HepG2 (cell line): ENCODE measurements around the gene KARS1. TPM values are rescaled to one million over a fixed set of nuclear protein-coding genes. Genes with fewer than 3 reads are reported as not detected.

ENCODE experiments used
- ARNTL ChIP-seq: sonication (generic); formaldehyde crosslinking; IDR thresholded peaks from 2 replicates; pipeline ENCODE4 v1.4.0; 2020; ENCODE audit warnings: mild to moderate bottlenecking, missing genetic modification reagents
- CC2D1A ChIP-seq: sonication (generic); formaldehyde crosslinking; IDR thresholded peaks from 2 replicates; pipeline ENCODE4 v1.8.1; 2023; ENCODE audit warnings: mild to moderate bottlenecking, missing genetic modification reagents
- HNF4G ChIP-seq, 2 experiments: sonication (generic) in 1 of 2; formaldehyde crosslinking in 1 of 2; IDR thresholded peaks; 2 replicates each; pipeline versions ENCODE4 v1.4.0 to v1.6.1; 2011 to 2020; ENCODE audit warnings: borderline replicate concordance in 2 of 2, low read depth in 2 of 2, mild to moderate bottlenecking in 2 of 2, low read length in 1 of 2, missing genetic modification reagents in 1 of 2, moderate library complexity in 1 of 2
- ISX ChIP-seq: sonication (generic); formaldehyde crosslinking; conservative IDR thresholded peaks from 2 replicates; pipeline ENCODE4 v1.5.0; 2020; ENCODE audit warnings: missing genetic modification reagents
- KLF12 ChIP-seq: sonication (generic); formaldehyde crosslinking; IDR thresholded peaks from 2 replicates; pipeline ENCODE4 v1.4.0; 2020; ENCODE audit warnings: missing genetic modification reagents, borderline replicate concordance
- NFE2L2 ChIP-seq: fragments of 150-350 bp; IDR thresholded peaks from 2 replicates; pipeline ENCODE4 v1.6.1; 2014; ENCODE audit warnings: low read length
- SMAD3 ChIP-seq: sonication (generic); formaldehyde crosslinking; IDR thresholded peaks from 2 replicates; pipeline ENCODE4 v1.4.0; 2020; ENCODE audit warnings: missing genetic modification reagents
- SMAD9 ChIP-seq: sonication (generic); formaldehyde crosslinking; IDR thresholded peaks from 2 replicates; pipeline ENCODE4 v1.5.1; 2020; ENCODE audit warnings: mild to moderate bottlenecking, missing genetic modification reagents
- ZEB1 ChIP-seq: IDR thresholded peaks from 2 replicates; pipeline ENCODE4 v1.6.1; 2012; ENCODE audit warnings: mild to moderate bottlenecking, low read depth, inconsistent platforms; ENCODE audit not compliant: insufficient replicate concordance
- ZNF331 ChIP-seq: sonication (generic); formaldehyde crosslinking; IDR thresholded peaks from 2 replicates; pipeline ENCODE4 v1.4.0; 2020; ENCODE audit warnings: missing genetic modification reagents
- ZNF343 ChIP-seq: sonication (generic); formaldehyde crosslinking; IDR thresholded peaks from 2 replicates; pipeline ENCODE4 v1.4.0; 2020; ENCODE audit warnings: mild to moderate bottlenecking, missing genetic modification reagents
- ZNF430 ChIP-seq: sonication (generic); formaldehyde crosslinking; IDR thresholded peaks from 2 replicates; pipeline ENCODE4 v1.9.0; 2021; ENCODE audit warnings: mild to moderate bottlenecking, missing genetic modification reagents
- polyA plus RNA-seq, 8 experiments: library from polyadenylated mRNA; depleted of rRNA in 3 of 8; stranded (reverse) in 7 of 8; unstranded in 1 of 8; fragments of >200 nt; fragmentation: Illumina TruSeq in 4 of 8; extraction: Trizol in 4 of 8; gene quantifications; 2 replicates each; pipeline versions ENCODE4 v1.2.1 to v1.2.3, GENCODE V29; 2011 to 2016; ENCODE audit warnings: low read depth in 4 of 8, missing spikeins in 1 of 8, mixed read lengths in 1 of 8; ENCODE audit not compliant: insufficient read depth in 1 of 8
- total RNA-seq, 5 experiments: library from RNA; depleted of rRNA; stranded (reverse); fragments of >200 nt; fragmentation: Illumina TruSeq; extraction: Trizol; gene quantifications; 2 replicates each; pipeline ENCODE4 v1.2.3, GENCODE V29; 2016; ENCODE audit warnings: low read depth in 1 of 5
- TF ChIP-seq, protein P1 (sequence below): sonication (generic); formaldehyde crosslinking; IDR thresholded peaks from 2 replicates; pipeline ENCODE4 v1.8.0; 2022; ENCODE audit warnings: mild to moderate bottlenecking, missing genetic modification reagents; ENCODE audit not compliant: insufficient replicate concordance
- TF ChIP-seq, protein P2 (sequence below): sonication (generic); formaldehyde crosslinking; IDR thresholded peaks from 2 replicates; pipeline ENCODE4 v1.5.1; 2020; ENCODE audit warnings: mild to moderate bottlenecking, missing genetic modification reagents, borderline replicate concordance
- TF ChIP-seq, protein P3 (sequence below): IDR thresholded peaks from 2 replicates; pipeline ENCODE4 v1.6.1; 2016; ENCODE audit warnings: low read depth
- TF ChIP-seq, protein P4 (sequence below): sonication (generic); formaldehyde crosslinking; IDR thresholded peaks from 2 replicates; pipeline ENCODE4 v1.4.0; 2020; ENCODE audit warnings: mild to moderate bottlenecking, missing genetic modification reagents

KARS1 gene
- total and polyA plus RNA-seq, 2 of the 13 experiments (the other 11 are each of a cell fraction or from before 2014, with no cell fraction given), result 141 to 276 TPM

DNA sequence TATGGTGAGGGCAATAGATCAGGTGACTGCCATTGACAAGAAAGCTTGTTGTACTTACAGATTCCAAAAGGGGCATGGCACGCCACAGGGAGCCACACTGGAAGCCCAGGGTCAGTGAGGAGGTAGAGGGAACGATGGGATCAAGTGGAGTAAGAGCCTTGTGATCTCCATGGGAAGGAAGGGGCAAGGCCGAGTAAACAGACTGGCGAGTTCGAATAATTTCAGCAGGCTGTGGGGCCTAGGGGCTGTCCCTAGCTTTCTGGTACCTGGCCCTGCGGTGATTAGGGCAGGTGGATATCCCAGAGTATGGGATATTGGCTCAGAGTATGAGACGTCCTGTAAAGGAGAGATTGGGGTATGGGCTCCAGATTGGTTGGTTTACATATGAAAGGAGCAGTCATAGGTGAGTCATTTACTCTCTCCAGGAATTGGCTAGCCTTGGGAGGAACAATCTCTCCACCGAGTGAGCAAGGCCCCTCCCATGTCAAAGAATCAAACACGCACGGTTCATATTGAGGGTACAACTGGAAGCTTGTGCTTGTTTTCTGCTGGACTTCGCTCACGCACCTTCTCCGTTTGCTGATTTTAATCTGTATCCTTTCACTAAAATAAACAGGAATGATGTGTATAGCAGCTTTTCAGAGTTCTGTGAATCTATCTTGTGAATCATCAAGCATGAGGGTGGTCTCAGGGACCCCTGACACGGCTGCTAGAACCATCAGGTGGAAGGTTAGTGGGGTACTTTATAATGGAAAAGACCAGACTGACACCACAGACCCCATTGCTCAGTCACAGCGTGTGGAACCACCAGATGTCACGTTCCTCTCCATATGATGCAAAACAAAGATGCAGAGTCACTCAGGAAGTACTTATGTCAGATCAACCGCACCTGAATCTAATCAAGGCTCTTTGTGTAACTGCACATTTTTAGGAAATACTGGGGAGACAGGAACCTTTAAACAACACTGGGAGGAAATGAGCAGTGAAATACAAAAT, 53.3 kb downstream of the KARS1 start (continued):
- no peak for TF ChIP-seq HNF4G (IDR thresholded peaks at IDR 0.05; ENCODE audit: borderline replicate concordance, low read depth, low read length)
- no peak for TF ChIP-seq HNF4G (CRISPR knock-in tag; IDR thresholded peaks at IDR 0.05; ENCODE audit: borderline replicate concordance, low read depth)
- TF ChIP-seq NFE2L2, result peak; percentile 42; the same call in 1 of the 2 replicates
- TF ChIP-seq ZEB1, result no peak
- TF ChIP-seq, protein P1, sequence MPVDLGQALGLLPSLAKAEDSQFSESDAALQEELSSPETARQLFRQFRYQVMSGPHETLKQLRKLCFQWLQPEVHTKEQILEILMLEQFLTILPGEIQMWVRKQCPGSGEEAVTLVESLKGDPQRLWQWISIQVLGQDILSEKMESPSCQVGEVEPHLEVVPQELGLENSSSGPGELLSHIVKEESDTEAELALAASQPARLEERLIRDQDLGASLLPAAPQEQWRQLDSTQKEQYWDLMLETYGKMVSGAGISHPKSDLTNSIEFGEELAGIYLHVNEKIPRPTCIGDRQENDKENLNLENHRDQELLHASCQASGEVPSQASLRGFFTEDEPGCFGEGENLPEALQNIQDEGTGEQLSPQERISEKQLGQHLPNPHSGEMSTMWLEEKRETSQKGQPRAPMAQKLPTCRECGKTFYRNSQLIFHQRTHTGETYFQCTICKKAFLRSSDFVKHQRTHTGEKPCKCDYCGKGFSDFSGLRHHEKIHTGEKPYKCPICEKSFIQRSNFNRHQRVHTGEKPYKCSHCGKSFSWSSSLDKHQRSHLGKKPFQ, result no peak
- TF ChIP-seq ZNF430 (CRISPR knock-in tag), result no peak
- TF ChIP-seq ISX (CRISPR knock-in tag), result no peak
- no peak for TF ChIP-seq KLF12 (CRISPR knock-in tag)
- no peak for TF ChIP-seq ZNF343 (CRISPR knock-in tag)
- TF ChIP-seq, protein P2, sequence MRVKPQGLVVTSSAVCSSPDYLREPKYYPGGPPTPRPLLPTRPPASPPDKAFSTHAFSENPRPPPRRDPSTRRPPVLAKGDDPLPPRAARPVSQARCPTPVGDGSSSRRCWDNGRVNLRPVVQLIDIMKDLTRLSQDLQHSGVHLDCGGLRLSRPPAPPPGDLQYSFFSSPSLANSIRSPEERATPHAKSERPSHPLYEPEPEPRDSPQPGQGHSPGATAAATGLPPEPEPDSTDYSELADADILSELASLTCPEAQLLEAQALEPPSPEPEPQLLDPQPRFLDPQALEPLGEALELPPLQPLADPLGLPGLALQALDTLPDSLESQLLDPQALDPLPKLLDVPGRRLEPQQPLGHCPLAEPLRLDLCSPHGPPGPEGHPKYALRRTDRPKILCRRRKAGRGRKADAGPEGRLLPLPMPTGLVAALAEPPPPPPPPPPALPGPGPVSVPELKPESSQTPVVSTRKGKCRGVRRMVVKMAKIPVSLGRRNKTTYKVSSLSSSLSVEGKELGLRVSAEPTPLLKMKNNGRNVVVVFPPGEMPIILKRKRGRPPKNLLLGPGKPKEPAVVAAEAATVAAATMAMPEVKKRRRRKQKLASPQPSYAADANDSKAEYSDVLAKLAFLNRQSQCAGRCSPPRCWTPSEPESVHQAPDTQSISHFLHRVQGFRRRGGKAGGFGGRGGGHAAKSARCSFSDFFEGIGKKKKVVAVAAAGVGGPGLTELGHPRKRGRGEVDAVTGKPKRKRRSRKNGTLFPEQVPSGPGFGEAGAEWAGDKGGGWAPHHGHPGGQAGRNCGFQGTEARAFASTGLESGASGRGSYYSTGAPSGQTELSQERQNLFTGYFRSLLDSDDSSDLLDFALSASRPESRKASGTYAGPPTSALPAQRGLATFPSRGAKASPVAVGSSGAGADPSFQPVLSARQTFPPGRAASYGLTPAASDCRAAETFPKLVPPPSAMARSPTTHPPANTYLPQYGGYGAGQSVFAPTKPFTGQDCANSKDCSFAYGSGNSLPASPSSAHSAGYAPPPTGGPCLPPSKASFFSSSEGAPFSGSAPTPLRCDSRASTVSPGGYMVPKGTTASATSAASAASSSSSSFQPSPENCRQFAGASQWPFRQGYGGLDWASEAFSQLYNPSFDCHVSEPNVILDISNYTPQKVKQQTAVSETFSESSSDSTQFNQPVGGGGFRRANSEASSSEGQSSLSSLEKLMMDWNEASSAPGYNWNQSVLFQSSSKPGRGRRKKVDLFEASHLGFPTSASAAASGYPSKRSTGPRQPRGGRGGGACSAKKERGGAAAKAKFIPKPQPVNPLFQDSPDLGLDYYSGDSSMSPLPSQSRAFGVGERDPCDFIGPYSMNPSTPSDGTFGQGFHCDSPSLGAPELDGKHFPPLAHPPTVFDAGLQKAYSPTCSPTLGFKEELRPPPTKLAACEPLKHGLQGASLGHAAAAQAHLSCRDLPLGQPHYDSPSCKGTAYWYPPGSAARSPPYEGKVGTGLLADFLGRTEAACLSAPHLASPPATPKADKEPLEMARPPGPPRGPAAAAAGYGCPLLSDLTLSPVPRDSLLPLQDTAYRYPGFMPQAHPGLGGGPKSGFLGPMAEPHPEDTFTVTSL (CRISPR knock-in tag), result 0 out of 2 replicates have a peak, but pooled peaks have one; percentile 42
- TF ChIP-seq SMAD3 (CRISPR knock-in tag), result no peak
- TF ChIP-seq ZNF331 (CRISPR knock-in tag), result peak; percentile 10; the same call in 1 of the 2 replicates
- TF ChIP-seq, protein P3, sequence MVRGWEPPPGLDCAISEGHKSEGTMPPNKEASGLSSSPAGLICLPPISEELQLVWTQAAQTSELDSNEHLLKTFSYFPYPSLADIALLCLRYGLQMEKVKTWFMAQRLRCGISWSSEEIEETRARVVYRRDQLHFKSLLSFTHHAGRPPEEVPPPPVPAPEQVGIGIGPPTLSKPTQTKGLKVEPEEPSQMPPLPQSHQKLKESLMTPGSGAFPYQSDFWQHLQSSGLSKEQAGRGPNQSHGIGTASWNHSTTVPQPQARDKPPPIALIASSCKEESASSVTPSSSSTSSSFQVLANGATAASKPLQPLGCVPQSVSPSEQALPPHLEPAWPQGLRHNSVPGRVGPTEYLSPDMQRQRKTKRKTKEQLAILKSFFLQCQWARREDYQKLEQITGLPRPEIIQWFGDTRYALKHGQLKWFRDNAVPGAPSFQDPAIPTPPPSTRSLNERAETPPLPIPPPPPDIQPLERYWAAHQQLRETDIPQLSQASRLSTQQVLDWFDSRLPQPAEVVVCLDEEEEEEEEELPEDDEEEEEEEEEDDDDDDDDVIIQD (CRISPR knock-in tag), result no peak
- TF ChIP-seq CC2D1A (CRISPR knock-in tag), result no peak
- TF ChIP-seq ARNTL (CRISPR knock-in tag), result peak; percentile 44; the same call in 1 of the 2 replicates
- TF ChIP-seq SMAD9, result no peak
- TF ChIP-seq, protein P4, sequence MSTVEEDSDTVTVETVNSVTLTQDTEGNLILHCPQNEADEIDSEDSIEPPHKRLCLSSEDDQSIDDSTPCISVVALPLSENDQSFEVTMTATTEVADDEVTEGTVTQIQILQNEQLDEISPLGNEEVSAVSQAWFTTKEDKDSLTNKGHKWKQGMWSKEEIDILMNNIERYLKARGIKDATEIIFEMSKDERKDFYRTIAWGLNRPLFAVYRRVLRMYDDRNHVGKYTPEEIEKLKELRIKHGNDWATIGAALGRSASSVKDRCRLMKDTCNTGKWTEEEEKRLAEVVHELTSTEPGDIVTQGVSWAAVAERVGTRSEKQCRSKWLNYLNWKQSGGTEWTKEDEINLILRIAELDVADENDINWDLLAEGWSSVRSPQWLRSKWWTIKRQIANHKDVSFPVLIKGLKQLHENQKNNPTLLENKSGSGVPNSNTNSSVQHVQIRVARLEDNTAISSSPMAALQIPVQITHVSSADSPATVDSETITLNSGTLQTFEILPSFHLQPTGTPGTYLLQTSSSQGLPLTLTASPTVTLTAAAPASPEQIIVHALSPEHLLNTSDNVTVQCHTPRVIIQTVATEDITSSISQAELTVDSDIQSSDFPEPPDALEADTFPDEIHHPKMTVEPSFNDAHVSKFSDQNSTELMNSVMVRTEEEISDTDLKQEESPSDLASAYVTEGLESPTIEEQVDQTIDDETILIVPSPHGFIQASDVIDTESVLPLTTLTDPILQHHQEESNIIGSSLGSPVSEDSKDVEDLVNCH (CRISPR knock-in tag), result no peak
